ENCODE measurements around the gene ARX. TPM values are rescaled to one million over a fixed set of nuclear protein-coding genes. Genes with fewer than 3 reads are reported as not detected.

Gene ARX
- total and polyA plus RNA-seq, 2 of the 8 experiments (the other 6 are each of a cell fraction or from before 2014, with no cell fraction given), result not detected

DNA sequence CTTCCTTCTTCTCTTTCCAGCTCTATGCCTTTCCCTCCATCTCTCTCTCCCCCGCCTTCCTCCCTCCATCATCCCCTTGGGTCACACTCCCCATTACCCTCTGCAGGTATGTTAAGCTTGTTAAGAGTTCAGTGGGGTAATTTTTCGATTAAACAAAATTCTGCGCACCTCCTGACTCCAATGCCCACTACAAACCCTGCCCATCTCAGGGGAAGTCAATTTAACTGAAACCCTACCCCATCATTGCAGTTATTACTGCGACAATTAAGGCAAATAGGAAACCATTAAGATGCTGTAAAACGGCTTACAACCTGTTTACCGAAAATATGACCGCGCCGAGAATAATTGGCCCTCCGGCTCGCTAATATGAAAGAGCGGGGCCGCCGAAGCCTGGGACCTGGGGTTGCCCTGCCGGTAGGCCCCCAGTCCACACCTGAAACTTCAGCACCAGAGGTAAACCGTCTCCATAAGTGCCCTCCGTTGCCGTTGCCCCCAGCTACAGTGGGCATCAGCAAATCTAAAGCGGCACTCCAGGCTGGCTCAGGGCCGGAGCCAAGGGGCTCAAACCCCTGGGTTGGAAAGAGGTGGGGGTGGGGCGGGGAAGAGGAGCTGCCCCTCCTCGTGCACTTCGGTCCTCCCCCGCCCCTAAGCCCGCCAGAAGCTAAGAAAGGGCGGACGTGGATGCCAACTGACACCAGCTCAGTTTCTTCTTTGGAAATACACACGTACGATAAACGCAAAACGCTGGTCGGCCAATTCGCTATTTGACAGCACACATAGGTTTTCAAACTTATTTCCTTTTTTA is 4.8 kb downstream of the ARX start (continued):
- TF ChIP-seq, protein P1, sequence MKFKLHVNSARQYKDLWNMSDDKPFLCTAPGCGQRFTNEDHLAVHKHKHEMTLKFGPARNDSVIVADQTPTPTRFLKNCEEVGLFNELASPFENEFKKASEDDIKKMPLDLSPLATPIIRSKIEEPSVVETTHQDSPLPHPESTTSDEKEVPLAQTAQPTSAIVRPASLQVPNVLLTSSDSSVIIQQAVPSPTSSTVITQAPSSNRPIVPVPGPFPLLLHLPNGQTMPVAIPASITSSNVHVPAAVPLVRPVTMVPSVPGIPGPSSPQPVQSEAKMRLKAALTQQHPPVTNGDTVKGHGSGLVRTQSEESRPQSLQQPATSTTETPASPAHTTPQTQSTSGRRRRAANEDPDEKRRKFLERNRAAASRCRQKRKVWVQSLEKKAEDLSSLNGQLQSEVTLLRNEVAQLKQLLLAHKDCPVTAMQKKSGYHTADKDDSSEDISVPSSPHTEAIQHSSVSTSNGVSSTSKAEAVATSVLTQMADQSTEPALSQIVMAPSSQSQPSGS (IDR thresholded peaks at IDR 0.05; ENCODE audit: low read length), result no peak
- TF ChIP-seq GTF2F1 (IDR thresholded peaks at IDR 0.05; ENCODE audit: borderline replicate concordance, low read depth, low read length), result no peak
- no peak for TF ChIP-seq POU5F1 (IDR thresholded peaks at IDR 0.05; ENCODE audit: low read depth, low read length)
- TF ChIP-seq EZH2 (IDR thresholded peaks at IDR 0.05; ENCODE audit: low read depth, low read length, severe bottlenecking), result peak; percentile 43
